Psoas muscle (tissue), 8 donors: ENCODE results near the gene CD300LD. TPM values are rescaled to one million over a fixed set of nuclear protein-coding genes. Genes with fewer than 3 reads are reported as not detected.

ENCODE experiments used
- ATAC-seq, 4 donors: fragments of 200-7000 bp; cut with Tn5 transposase; one replicate each; pipeline ENCODE4 v1.9.1; 2020; ENCODE audit warnings: moderate library complexity in 3 of 4, mild to moderate bottlenecking in 2 of 4
- DNase-seq, 2 donors: peaks; one replicate each; pipeline ENCODE4 v3.0.0-alpha.2; 2020
- H3K27ac ChIP-seq: fragments of 200-600 bp; one replicate; pipeline ENCODE4 v1.8.0; 2022
- H3K27me3 ChIP-seq, 3 donors: fragments of 200-600 bp in 1 of 3; one replicate each; pipeline versions ENCODE4 v1.6.1 to v1.8.0; 2013 to 2022; ENCODE audit warnings: low read length in 2 of 3, mild to moderate bottlenecking in 2 of 3, moderate library complexity in 1 of 3; ENCODE audit not compliant: insufficient read depth in 3 of 3
- H3K36me3 ChIP-seq, 2 donors: fragments of 200-600 bp in 1 of 2; one replicate each; pipeline versions ENCODE4 v1.6.1 to v1.8.0; 2013 to 2022; ENCODE audit warnings: low read depth in 1 of 2, mild to moderate bottlenecking in 1 of 2, moderate library complexity in 1 of 2; ENCODE audit not compliant: insufficient read depth in 1 of 2
- H3K4me1 ChIP-seq: fragments of 200-600 bp; one replicate; pipeline ENCODE4 v1.8.0; 2022
- H3K4me3 ChIP-seq: fragments of 200-600 bp; one replicate; pipeline ENCODE4 v1.8.0; 2022; ENCODE audit warnings: mild to moderate bottlenecking
- H3K9me3 ChIP-seq: fragments of 200-600 bp; one replicate; pipeline ENCODE4 v1.8.0; 2022
- CTCF ChIP-seq: fragments of 200-600 bp; IDR thresholded peaks from one replicate; pipeline ENCODE4 v1.8.0; 2022; ENCODE audit warnings: antibody characterized with exemption
- WGBS, 3 donors: extraction: QIAGEN DNeasy Blood & Tissue Kit; methylation state at CpG; one replicate each; pipeline versions ENCODE4 v1.1.6 to v1.1.7; 2013; 5-methylcytosine and 5-hydroxymethylcytosine counted together
- intact Hi-C, 2 donors: fragments of 100-400 bp; cut with DNase I; formaldehyde crosslinking; loops; one replicate each; pipeline versions ENCODE4 v1.11.0 to v1.14.2; 2022
- polyA plus RNA-seq, 3 donors: library from polyadenylated mRNA; stranded (reverse); fragments of 200-250 nt; gene quantifications; one replicate each; pipeline ENCODE4 v1.2.3, GENCODE V29; 2013
- total RNA-seq, 4 donors: library from RNA; stranded (reverse); fragmentation: NEBNext Ultra II Directional in 2 of 4; extraction: Animal tissue kit (Norgen Biotek cat#: 25700) in 2 of 4; gene quantifications; one replicate each; pipeline versions ENCODE4 v1.2.1 to v1.2.4, GENCODE V29; 2021 to 2023
- donor health status: healthy with polysubstance abuse.
- donor health status: DM: no; HTN: no; CAD: no; lungs with moderate emphysema.
- donor health status: Bipolar disorder and iron deficiency.
- donor health status: healthy.
- donor health status: DM: yes; HTN: yes; CAD: no.
- donor health status: DM: no; HTN: no; CAD: no.
- donor health status: DM: no; HTN: no; CAD: no.
- donor health status: DM: yes; HTN: yes; CAD: no.

CD300LD gene
- total and polyA plus RNA-seq, 7 donors: not detected

GRCh38 chr17:74595037-74595750 is 3.1 kb upstream of the CD300LD start:
- H3K36me3 ChIP-seq: no peaks in the 10 kb centered on the region
- intact Hi-C loops: no loop called here
- ATAC-seq: no peak
- H3K27me3 ChIP-seq: peaks cover 0 to 14% (median 0%) of the 10 kb centered on the region in 3 donors
- no peaks in the 10 kb centered on the region for H3K4me1 ChIP-seq
- no peak overlapping the region for H3K27ac ChIP-seq
- DNase-seq: no peak
- H3K4me3 ChIP-seq: no peak overlapping the region
- 67 to 81% (median 68%) methylated on average over 6 of the region's 6 CpGs for WGBS, 3 donors
- H3K9me3 ChIP-seq: no peaks in the 10 kb centered on the region
- no peak for TF ChIP-seq CTCF

DNA sequence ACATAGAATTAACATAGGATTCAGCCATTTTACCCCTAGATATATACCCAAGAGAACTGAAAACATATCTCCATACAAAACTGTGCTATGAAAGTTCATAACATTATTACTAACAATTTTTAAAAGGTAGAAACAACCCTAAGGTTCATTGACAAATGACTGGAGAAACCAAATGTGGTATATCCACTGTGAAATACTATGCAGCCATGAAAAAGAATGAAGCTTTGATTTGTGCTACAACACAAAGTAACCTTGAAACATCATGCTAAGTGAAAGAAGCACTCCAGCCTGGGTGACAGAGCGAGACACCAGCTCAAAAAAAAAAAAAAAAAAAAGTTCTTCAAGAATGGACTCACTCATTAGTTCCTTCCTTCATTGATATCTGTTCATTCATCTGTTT is 580 bp downstream of the CD300LD start:
- Histone ChIP-seq H3K4me3 (no peak overlapping the region), H3K36me3 (no peaks in the 10 kb centered on the region), H3K4me1 (no peaks in the 10 kb centered on the region), H3K27ac (no peak overlapping the region), H3K27me3 (peaks cover 0 to 5% (median 0%) of the 10 kb centered on the region in 3 donors), H3K9me3 (no peaks in the 10 kb centered on the region)
- TF ChIP-seq CTCF: no peak
- intact Hi-C loops: no loop called here
- WGBS, 3 donors: 68 to 74% (median 74%) methylated on average over 1 of the region's 1 CpG
- no peak for DNase-seq
- no peak for ATAC-seq

GRCh38 chr17:74585711-74586110 is 6.4 kb downstream of the CD300LD start:
- WGBS, 3 donors: 47 to 70% (median 52%) methylated on average over 5 of the region's 5 CpGs
- DNase-seq (no peak), ATAC-seq (peak in 3 of 4 donors; percentile 70 to 79 (median 78))
- Histone ChIP-seq H3K27me3 (no peaks in the 10 kb centered on the region), H3K4me1 (peaks cover 9% of the 10 kb centered on the region), H3K27ac (peak overlapping the region; percentile 36), H3K4me3 (no peak overlapping the region), H3K9me3 (no peaks in the 10 kb centered on the region), H3K36me3 (no peaks in the 10 kb centered on the region)
- intact Hi-C loops: no loop called here
- no peak for TF ChIP-seq CTCF

GRCh38 chr17:74584292-74585060 is 7.6 kb downstream of the CD300LD start:
- 40 to 68% (median 60%) methylated on average over 14 of the region's 14 CpGs for WGBS, 3 donors
- H3K27me3 ChIP-seq: no peaks in the 10 kb centered on the region
- no peak for TF ChIP-seq CTCF
- DNase-seq (no peak), ATAC-seq (peak in 3 of 4 donors; percentile 47 to 86 (median 55))
- H3K36me3 ChIP-seq: no peaks in the 10 kb centered on the region
- intact Hi-C loops: no loop called here
- no peaks in the 10 kb centered on the region for H3K9me3 ChIP-seq
- H3K4me1 ChIP-seq: peaks cover 9% of the 10 kb centered on the region
- peak overlapping the region; percentile 4 for H3K27ac ChIP-seq
- H3K4me3 ChIP-seq: no peak overlapping the region
